Spleen (tissue), 11 donors: ENCODE data around the gene TOM1L2. TPM values are rescaled to one million over a fixed set of nuclear protein-coding genes. Genes with fewer than 3 reads are reported as not detected.
A peak's percentile ranks its signal among the peaks of the same experiment; 100 is the strongest.

Source experiments
- DNase-seq: peaks from one replicate; pipeline ENCODE4 v3.0.0-alpha.2; 2020
- H3K27ac ChIP-seq, 8 donors: fragments of 200-600 bp; sonication (generic) in 7 of 8; 1 replicate in 4 of 8; 2 replicates in 4 of 8; pipeline versions ENCODE4 v1.5.0 to v1.8.0; 2016 to 2021; ENCODE audit warnings: inconsistent platforms in 4 of 8, mild to moderate bottlenecking in 4 of 8, moderate library complexity in 1 of 8
- H3K27me3 ChIP-seq, 7 donors: fragments of 200-600 bp; sonication (generic) in 6 of 7; replicated peaks in 1 of 7; 1 replicate in 4 of 7; 2 replicates in 3 of 7; pipeline versions ENCODE4 v1.5.0 to v1.8.0; 2016 to 2021; ENCODE audit warnings: inconsistent platforms in 3 of 7, mild to moderate bottlenecking in 1 of 7
- H3K36me3 ChIP-seq, 6 donors: fragments of 200-600 bp; sonication (generic) in 5 of 6; 1 replicate in 4 of 6; 2 replicates in 2 of 6; pipeline versions ENCODE4 v1.5.0 to v1.8.0; 2016 to 2021; ENCODE audit warnings: inconsistent platforms in 2 of 6
- H3K4me1 ChIP-seq, 6 donors: fragments of 200-600 bp; sonication (generic) in 5 of 6; 1 replicate in 3 of 6; 2 replicates in 3 of 6; pipeline versions ENCODE4 v1.5.0 to v1.8.0; 2016 to 2021; ENCODE audit warnings: inconsistent platforms in 3 of 6
- H3K4me3 ChIP-seq, 8 donors: fragments of 200-600 bp; sonication (generic) in 7 of 8; 1 replicate in 4 of 8; 2 replicates in 4 of 8; pipeline versions ENCODE4 v1.5.0 to v1.8.0; 2016 to 2021; ENCODE audit warnings: inconsistent platforms in 4 of 8, mild to moderate bottlenecking in 4 of 8, moderate library complexity in 2 of 8
- H3K9me3 ChIP-seq, 8 donors: fragments of 200-600 bp; sonication (generic) in 7 of 8; 1 replicate in 4 of 8; 2 replicates in 4 of 8; pipeline versions ENCODE4 v1.5.0 to v1.8.0; 2016 to 2021; ENCODE audit warnings: inconsistent platforms in 4 of 8
- CTCF ChIP-seq, 11 experiments: fragments of 200-600 bp in 7 of 11; fragments of 450-650 bp in 4 of 11; sonication (generic) in 4 of 11; IDR thresholded peaks in 8 of 11; conservative IDR thresholded peaks in 3 of 11; 1 replicate in 7 of 11; 2 replicates in 4 of 11; pipeline versions ENCODE4 v1.4.0 to v1.8.0; 2016 to 2021; ENCODE audit warnings: antibody characterized with exemption in 11 of 11, inconsistent platforms in 4 of 11, mild to moderate bottlenecking in 1 of 11
- POLR2A ChIP-seq, 3 donors: fragments of 450-650 bp; IDR thresholded peaks; one replicate each; pipeline ENCODE4 v1.5.1; 2017; ENCODE audit warnings: antibody characterized with exemption in 3 of 3, mild to moderate bottlenecking in 1 of 3
- POLR2AphosphoS5 ChIP-seq, 3 donors: sonication (generic); formaldehyde crosslinking; IDR thresholded peaks; one replicate each; pipeline ENCODE4 v1.5.1; 2017; ENCODE audit warnings: antibody characterized with exemption in 3 of 3
- WGBS, 5 donors: extraction: QIAGEN DNeasy Blood & Tissue Kit in 3 of 5; methylation state at CpG; one replicate each; pipeline versions ENCODE4 v1.1.5 to v1.1.7; 2013 to 2018; 5-methylcytosine and 5-hydroxymethylcytosine counted together
- intact Hi-C: fragments of 100-400 bp; cut with DNase I; formaldehyde crosslinking; loops from one replicate; pipeline ENCODE4 v1.15.0; 2023; ENCODE audit warnings: low total_unique reads
- polyA plus RNA-seq, 3 donors: library from polyadenylated mRNA; stranded (reverse); fragments of 200-250 nt; gene quantifications; one replicate each; pipeline ENCODE4 v1.2.1, GENCODE V29; 2013
- total RNA-seq, 7 donors: library from RNA; depleted of rRNA in 3 of 7; stranded (reverse); fragments of >200 nt in 3 of 7; fragmentation: NEBNext Ultra II Directional in 4 of 7; extraction: Animal tissue kit (Norgen Biotek cat#: 25700) in 4 of 7; gene quantifications; one replicate each; pipeline versions ENCODE4 v1.1.0 to v1.2.1, GENCODE V29; 2016 to 2021
- donor health status: healthy with polysubstance abuse.
- donor health status: DM: no; HTN: no; CAD: no; lungs with moderate emphysema.
- donor health status: DM: no; HTN: no; CAD: no.
- donor health status: Bipolar disorder and iron deficiency.
- donor health status: healthy.
- donor health status: DM: no; HTN: no; CAD: no.
- donor health status: DM: yes; HTN: yes; CAD: no.

The TOM1L2 gene
- total and polyA plus RNA-seq, 10 donors = 5.3 to 82.6 (median 53.6) TPM

GRCh38 chr17:17846003-17846402, 126.2 kb downstream of the TOM1L2 start:
- H3K9me3 ChIP-seq = no peaks in the 10 kb centered on the region
- H3K27ac ChIP-seq = no peak overlapping the region
- H3K36me3 ChIP-seq = peaks cover 0 to 24% (median 0%) of the 10 kb centered on the region in 6 donors
- peaks cover 26 to 64% (median 44%) of the 10 kb centered on the region in 6 donors for H3K4me1 ChIP-seq
- 88 to 94% (median 89%) methylated on average over 4 to 8 of the region's 8 CpGs for WGBS, 5 donors
- H3K27me3 ChIP-seq = no peaks in the 10 kb centered on the region
- no peak for TF ChIP-seq POLR2A (IDR thresholded peaks at IDR 0.05)
- TF ChIP-seq CTCF (IDR thresholded peaks at IDR 0.05 in 8 of 11, conservative IDR thresholded peaks at IDR 0.05 in 3 of 11) = no peak
- TF ChIP-seq POLR2AphosphoS5 (IDR thresholded peaks at IDR 0.05) = peak in 1 of 3 donors; percentile 23
- no peak overlapping the region for H3K4me3 ChIP-seq
- DNase-seq = no peak
- intact Hi-C loops = no loop called here

GRCh38 chr17:17845046-17845775, 127.0 kb downstream of the TOM1L2 start:
- intact Hi-C loops = no loop called here
- Histone ChIP-seq H3K4me1 (peaks cover 32 to 64% (median 43%) of the 10 kb centered on the region in 6 donors), H3K4me3 (no peak overlapping the region), H3K9me3 (no peaks in the 10 kb centered on the region), H3K36me3 (peaks cover 0 to 19% (median 0%) of the 10 kb centered on the region in 6 donors), H3K27me3 (no peaks in the 10 kb centered on the region), H3K27ac (no peak overlapping the region)
- TF ChIP-seq POLR2AphosphoS5 (IDR thresholded peaks at IDR 0.05) = peak in 1 of 3 donors; percentile 28
- TF ChIP-seq CTCF (IDR thresholded peaks at IDR 0.05 in 8 of 11, conservative IDR thresholded peaks at IDR 0.05 in 3 of 11) = no peak
- no peak for DNase-seq
- WGBS, 5 donors = 83 to 96% (median 88%) methylated on average over 11 to 13 of the region's 13 CpGs

DNA sequence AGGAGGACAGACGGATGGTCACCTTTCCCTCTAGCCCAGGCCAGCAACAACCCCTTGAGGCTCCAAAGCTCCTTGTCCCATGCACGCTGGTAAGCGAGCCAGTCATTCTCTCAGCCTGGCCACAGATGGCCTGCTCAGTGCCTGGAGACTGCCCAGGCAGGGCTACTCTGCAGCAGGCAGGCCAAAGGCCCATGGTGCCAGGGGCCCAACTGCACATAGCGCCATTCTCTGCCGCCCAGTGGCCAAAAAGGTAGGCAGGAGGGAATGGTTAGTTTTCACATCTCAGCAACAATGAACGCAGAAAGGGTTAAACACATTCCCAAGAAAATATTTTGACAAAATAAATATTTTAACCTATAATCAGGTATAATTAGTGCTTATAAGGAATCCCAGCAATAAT, 127.7 kb downstream of the TOM1L2 start:
- peaks cover 29 to 64% (median 41%) of the 10 kb centered on the region in 6 donors for H3K4me1 ChIP-seq
- intact Hi-C loops = no loop called here
- no peaks in the 10 kb centered on the region for H3K9me3 ChIP-seq
- DNase-seq = no peak
- TF ChIP-seq CTCF (IDR thresholded peaks at IDR 0.05 in 8 of 11, conservative IDR thresholded peaks at IDR 0.05 in 3 of 11) (no peak), POLR2A (IDR thresholded peaks at IDR 0.05) (no peak), POLR2AphosphoS5 (IDR thresholded peaks at IDR 0.05) (no peak)
- H3K27ac ChIP-seq = no peak overlapping the region
- H3K4me3 ChIP-seq = no peak overlapping the region
- 89 to 97% (median 97%) methylated on average over 3 to 6 of the region's 6 CpGs for WGBS, 5 donors
- peaks cover 0 to 19% (median 0%) of the 10 kb centered on the region in 6 donors for H3K36me3 ChIP-seq
- H3K27me3 ChIP-seq = no peaks in the 10 kb centered on the region

DNA sequence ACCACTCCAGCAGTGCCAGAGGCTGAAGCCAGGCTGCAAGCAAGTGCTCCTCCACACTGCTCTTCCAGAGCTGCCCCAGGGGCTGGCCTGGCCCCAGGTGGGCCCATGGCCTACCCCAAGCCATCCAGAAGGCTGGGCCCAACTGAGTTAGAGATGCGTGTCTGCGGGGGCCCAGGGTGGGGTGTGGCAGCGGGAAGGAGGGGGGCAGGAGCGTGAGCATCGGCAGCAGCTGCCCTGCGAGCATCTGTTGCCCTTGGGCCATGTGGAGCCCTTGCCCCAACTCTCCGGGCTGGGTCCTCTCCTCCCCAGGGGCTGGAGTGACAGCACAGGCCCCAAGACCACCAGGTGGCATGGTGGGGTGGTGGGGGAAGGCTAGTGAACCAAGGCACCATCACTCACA, 128.1 kb downstream of the TOM1L2 start:
- Histone ChIP-seq H3K27ac (no peak overlapping the region), H3K27me3 (no peaks in the 10 kb centered on the region), H3K9me3 (no peaks in the 10 kb centered on the region), H3K4me3 (no peak overlapping the region), H3K4me1 (peaks cover 29 to 64% (median 41%) of the 10 kb centered on the region in 6 donors), H3K36me3 (peaks cover 0 to 19% (median 0%) of the 10 kb centered on the region in 6 donors)
- WGBS, 5 donors = 81 to 98% (median 93%) methylated on average over 5 to 7 of the region's 7 CpGs
- intact Hi-C loops = no loop called here
- no peak for DNase-seq
- no peak for TF ChIP-seq POLR2A (IDR thresholded peaks at IDR 0.05)
- TF ChIP-seq POLR2AphosphoS5 (IDR thresholded peaks at IDR 0.05) = peak in 1 of 3 donors; percentile 25
